ENCODE data around the gene PPIP5K2.

GRCh38 chr5:103216137-103216536 lies 96.0 kb downstream of the PPIP5K2 start:
- TF ChIP-seq EZH2 (IDR thresholded peaks at IDR 0.05; ENCODE audit: insufficient read depth, low read length) (no peak), CTCF (IDR thresholded peaks at IDR 0.05; ENCODE audit: insufficient read depth, low read depth, low read length) (no peak)

Data from astrocyte (in vitro differentiated cells and primary cell).